HCT116 (cell line): ENCODE results near the gene DOHH. TPM values are rescaled to one million over a fixed set of nuclear protein-coding genes. Genes with fewer than 3 reads are reported as not detected.

ENCODE experiments used
- EZH2 ChIP-seq: fragments of 200-600 bp; sonication (generic); IDR thresholded peaks from 2 replicates; pipeline ENCODE4 v1.6.1; 2017; ENCODE audit warnings: antibody characterized with exemption, mixed run types
- RAD21 ChIP-seq: IDR thresholded peaks from 2 replicates; pipeline ENCODE4 v1.6.1; 2012; ENCODE audit warnings: low read depth, mild to moderate bottlenecking
- SIN3A ChIP-seq: IDR thresholded peaks from 2 replicates; pipeline ENCODE4 v1.6.1; 2012; ENCODE audit warnings: low read depth
- TCF7L2 ChIP-seq: IDR thresholded peaks from 2 replicates; pipeline ENCODE4 v1.7.0; 2011; ENCODE audit warnings: borderline replicate concordance, inconsistent platforms; ENCODE audit not compliant: insufficient read depth, insufficient read length; ENCODE audit errors: extremely low read depth
- ZFX ChIP-seq: fragments of 450-650 bp; IDR thresholded peaks from 2 replicates; pipeline ENCODE4 v1.6.1; 2017
- total RNA-seq: library from RNA; stranded (reverse); gene quantifications from one replicate; pipeline ENCODE4 v1.2.1, GENCODE V29; 2021; ENCODE audit not compliant: unreplicated experiment
- TF ChIP-seq, protein P1 (sequence below): IDR thresholded peaks from 2 replicates; pipeline ENCODE4 v1.6.1; 2012; ENCODE audit warnings: low read depth
- TF ChIP-seq, protein P2 (sequence below): IDR thresholded peaks from 2 replicates; pipeline ENCODE4 v1.6.1; 2012
- TF ChIP-seq, protein P3 (sequence below), 3 experiments: fragments of 200-600 bp in 1 of 3; sonication (generic) in 1 of 3; IDR thresholded peaks in 2 of 3; conservative IDR thresholded peaks in 1 of 3; 2 replicates each; pipeline ENCODE4 v1.5.1; 2012 to 2017; ENCODE audit warnings: low read depth in 2 of 3, low read length in 2 of 3, antibody characterized with exemption in 1 of 3, borderline replicate concordance in 1 of 3, control low read depth in 1 of 3, mild to moderate bottlenecking in 1 of 3, mixed read lengths in 1 of 3, mixed run types in 1 of 3, moderate library complexity in 1 of 3; ENCODE audit not compliant: insufficient read depth in 1 of 3

The DOHH gene
- total RNA-seq, 1 experiment from 2014 or later, result 20.9 TPM

DNA sequence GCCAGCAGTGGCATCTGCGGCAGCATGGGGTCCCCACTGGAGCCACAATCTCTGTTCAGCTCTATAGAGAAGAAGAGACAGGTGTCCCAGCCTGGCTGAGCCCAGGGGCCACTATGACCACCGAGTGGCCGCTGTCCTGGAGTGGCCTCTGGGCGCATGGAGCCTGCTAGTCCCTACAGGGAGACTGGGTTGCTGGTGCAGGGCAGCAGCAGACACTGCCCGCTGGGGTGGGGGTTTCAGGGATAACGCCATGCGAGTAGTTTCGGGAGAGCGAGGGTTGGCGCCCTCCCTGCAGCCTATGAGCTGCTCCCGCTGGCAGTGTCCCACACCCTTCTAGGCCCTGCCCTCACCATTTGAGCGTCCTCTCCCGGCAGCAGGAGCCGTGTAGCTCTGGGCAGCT lies 27.6 kb upstream of the DOHH start (continued):
- TF ChIP-seq, protein P1, sequence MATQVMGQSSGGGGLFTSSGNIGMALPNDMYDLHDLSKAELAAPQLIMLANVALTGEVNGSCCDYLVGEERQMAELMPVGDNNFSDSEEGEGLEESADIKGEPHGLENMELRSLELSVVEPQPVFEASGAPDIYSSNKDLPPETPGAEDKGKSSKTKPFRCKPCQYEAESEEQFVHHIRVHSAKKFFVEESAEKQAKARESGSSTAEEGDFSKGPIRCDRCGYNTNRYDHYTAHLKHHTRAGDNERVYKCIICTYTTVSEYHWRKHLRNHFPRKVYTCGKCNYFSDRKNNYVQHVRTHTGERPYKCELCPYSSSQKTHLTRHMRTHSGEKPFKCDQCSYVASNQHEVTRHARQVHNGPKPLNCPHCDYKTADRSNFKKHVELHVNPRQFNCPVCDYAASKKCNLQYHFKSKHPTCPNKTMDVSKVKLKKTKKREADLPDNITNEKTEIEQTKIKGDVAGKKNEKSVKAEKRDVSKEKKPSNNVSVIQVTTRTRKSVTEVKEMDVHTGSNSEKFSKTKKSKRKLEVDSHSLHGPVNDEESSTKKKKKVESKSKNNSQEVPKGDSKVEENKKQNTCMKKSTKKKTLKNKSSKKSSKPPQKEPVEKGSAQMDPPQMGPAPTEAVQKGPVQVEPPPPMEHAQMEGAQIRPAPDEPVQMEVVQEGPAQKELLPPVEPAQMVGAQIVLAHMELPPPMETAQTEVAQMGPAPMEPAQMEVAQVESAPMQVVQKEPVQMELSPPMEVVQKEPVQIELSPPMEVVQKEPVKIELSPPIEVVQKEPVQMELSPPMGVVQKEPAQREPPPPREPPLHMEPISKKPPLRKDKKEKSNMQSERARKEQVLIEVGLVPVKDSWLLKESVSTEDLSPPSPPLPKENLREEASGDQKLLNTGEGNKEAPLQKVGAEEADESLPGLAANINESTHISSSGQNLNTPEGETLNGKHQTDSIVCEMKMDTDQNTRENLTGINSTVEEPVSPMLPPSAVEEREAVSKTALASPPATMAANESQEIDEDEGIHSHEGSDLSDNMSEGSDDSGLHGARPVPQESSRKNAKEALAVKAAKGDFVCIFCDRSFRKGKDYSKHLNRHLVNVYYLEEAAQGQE, result no peak
- TF ChIP-seq EZH2 (no peak), RAD21 (no peak), ZFX (no peak), TCF7L2 (no peak), SIN3A (no peak)
- TF ChIP-seq, protein P2, sequence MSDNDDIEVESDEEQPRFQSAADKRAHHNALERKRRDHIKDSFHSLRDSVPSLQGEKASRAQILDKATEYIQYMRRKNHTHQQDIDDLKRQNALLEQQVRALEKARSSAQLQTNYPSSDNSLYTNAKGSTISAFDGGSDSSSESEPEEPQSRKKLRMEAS, result no peak
- TF ChIP-seq, protein P3, sequence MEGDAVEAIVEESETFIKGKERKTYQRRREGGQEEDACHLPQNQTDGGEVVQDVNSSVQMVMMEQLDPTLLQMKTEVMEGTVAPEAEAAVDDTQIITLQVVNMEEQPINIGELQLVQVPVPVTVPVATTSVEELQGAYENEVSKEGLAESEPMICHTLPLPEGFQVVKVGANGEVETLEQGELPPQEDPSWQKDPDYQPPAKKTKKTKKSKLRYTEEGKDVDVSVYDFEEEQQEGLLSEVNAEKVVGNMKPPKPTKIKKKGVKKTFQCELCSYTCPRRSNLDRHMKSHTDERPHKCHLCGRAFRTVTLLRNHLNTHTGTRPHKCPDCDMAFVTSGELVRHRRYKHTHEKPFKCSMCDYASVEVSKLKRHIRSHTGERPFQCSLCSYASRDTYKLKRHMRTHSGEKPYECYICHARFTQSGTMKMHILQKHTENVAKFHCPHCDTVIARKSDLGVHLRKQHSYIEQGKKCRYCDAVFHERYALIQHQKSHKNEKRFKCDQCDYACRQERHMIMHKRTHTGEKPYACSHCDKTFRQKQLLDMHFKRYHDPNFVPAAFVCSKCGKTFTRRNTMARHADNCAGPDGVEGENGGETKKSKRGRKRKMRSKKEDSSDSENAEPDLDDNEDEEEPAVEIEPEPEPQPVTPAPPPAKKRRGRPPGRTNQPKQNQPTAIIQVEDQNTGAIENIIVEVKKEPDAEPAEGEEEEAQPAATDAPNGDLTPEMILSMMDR (IDR thresholded peaks at IDR 0.05 in 2 of 3, conservative IDR thresholded peaks at IDR 0.05 in 1 of 3; ENCODE audit: borderline replicate concordance in 1 of 3, insufficient read depth in 1 of 3, low read depth in 2 of 3, low read length in 2 of 3), result no peak
